Hepatocyte (in vitro differentiated cells): Measurements from ENCODE around the gene RECK. TPM values are rescaled to one million over a fixed set of nuclear protein-coding genes. Genes with fewer than 3 reads are reported as not detected.
A peak's percentile ranks its signal among the peaks of the same experiment; 100 is the strongest.

Experiments used
- DNase-seq: peaks from one replicate; pipeline ENCODE4 v3.0.0-alpha.2; 2016; ENCODE audit warnings: low spot score
- H2AFZ ChIP-seq: fragments of 200-600 bp; sonication (generic); 2 replicates; pipeline ENCODE4 v1.6.0; 2016; ENCODE audit warnings: antibody characterized with exemption, mild to moderate bottlenecking
- H3K27ac ChIP-seq: fragments of 200-600 bp; sonication (generic); 2 replicates; pipeline ENCODE4 v1.5.1; 2016; ENCODE audit warnings: mild to moderate bottlenecking
- H3K27me3 ChIP-seq: fragments of 200-600 bp; sonication (generic); 2 replicates; pipeline ENCODE4 v1.6.1; 2016
- H3K36me3 ChIP-seq: fragments of 200-600 bp; sonication (generic); replicated peaks from 2 replicates; pipeline ENCODE4 v1.5.1; 2016; ENCODE audit warnings: low read depth; ENCODE audit not compliant: insufficient read depth
- H3K4me1 ChIP-seq: fragments of 200-600 bp; sonication (generic); 2 replicates; pipeline ENCODE4 v1.5.1; 2016; ENCODE audit warnings: mild to moderate bottlenecking, moderate library complexity; ENCODE audit not compliant: insufficient read depth
- H3K4me2 ChIP-seq: fragments of 200-600 bp; sonication (generic); 2 replicates; pipeline ENCODE4 v1.6.0; 2016
- H3K4me3 ChIP-seq: fragments of 200-600 bp; sonication (generic); 2 replicates; pipeline ENCODE4 v1.5.1; 2016; ENCODE audit warnings: mild to moderate bottlenecking
- H3K79me2 ChIP-seq: fragments of 200-600 bp; sonication (generic); 2 replicates; pipeline ENCODE4 v1.6.0; 2017; ENCODE audit warnings: mild to moderate bottlenecking
- H3K9me2 ChIP-seq: fragments of 200-600 bp; sonication (generic); replicated peaks from 2 replicates; pipeline ENCODE4 v1.6.0; 2017; ENCODE audit warnings: mild to moderate bottlenecking; ENCODE audit not compliant: insufficient read depth
- H3K9me3 ChIP-seq: fragments of 200-600 bp; sonication (generic); 2 replicates; pipeline ENCODE4 v1.5.1; 2016; ENCODE audit warnings: low read depth, mild to moderate bottlenecking
- H4K20me1 ChIP-seq: fragments of 200-600 bp; sonication (generic); 2 replicates; pipeline ENCODE4 v1.6.0; 2016; ENCODE audit warnings: mild to moderate bottlenecking; ENCODE audit not compliant: insufficient read depth, poor library complexity, severe bottlenecking
- EZH2 ChIP-seq: fragments of 200-600 bp; sonication (generic); IDR thresholded peaks from 2 replicates; pipeline ENCODE4 v1.6.1; 2016; ENCODE audit warnings: antibody characterized with exemption, mild to moderate bottlenecking, borderline replicate concordance
- EZH2phosphoT487 ChIP-seq: fragments of 200-600 bp; sonication (generic); IDR thresholded peaks from one replicate; pipeline ENCODE4 v1.6.1; 2018; ENCODE audit warnings: antibody characterized with exemption, mild to moderate bottlenecking, low read depth, moderate library complexity; ENCODE audit not compliant: unreplicated experiment, severe bottlenecking
- WGBS: methylation state at CpG from one replicate; pipeline ENCODE4 v1.1.6; 2016; ENCODE audit warnings: low lambda C conversion rate; ENCODE audit errors: missing lambda C conversion rate; 5-methylcytosine and 5-hydroxymethylcytosine counted together
- polyA plus RNA-seq: library from polyadenylated mRNA; unstranded; fragments of >200 nt; fragmentation: Nextera tagmentation; extraction: Ambion mirVana; gene quantifications from 2 replicates; pipeline ENCODE4 v1.2.1, GENCODE V29; 2016
- total RNA-seq: library from RNA; depleted of rRNA; stranded (reverse); fragments of >200 nt; gene quantifications from 2 replicates; pipeline ENCODE4 v1.2.3, GENCODE V29; 2014
- TF ChIP-seq, protein P1 (sequence below): fragments of 200-600 bp; sonication (generic); IDR thresholded peaks from 2 replicates; pipeline ENCODE4 v1.5.1; 2016; ENCODE audit warnings: antibody characterized with exemption, mild to moderate bottlenecking; ENCODE audit not compliant: poor library complexity

RECK gene
- total and polyA plus RNA-seq, 2 experiments from 2014 or later = 13.5 to 15.3 TPM

DNA sequence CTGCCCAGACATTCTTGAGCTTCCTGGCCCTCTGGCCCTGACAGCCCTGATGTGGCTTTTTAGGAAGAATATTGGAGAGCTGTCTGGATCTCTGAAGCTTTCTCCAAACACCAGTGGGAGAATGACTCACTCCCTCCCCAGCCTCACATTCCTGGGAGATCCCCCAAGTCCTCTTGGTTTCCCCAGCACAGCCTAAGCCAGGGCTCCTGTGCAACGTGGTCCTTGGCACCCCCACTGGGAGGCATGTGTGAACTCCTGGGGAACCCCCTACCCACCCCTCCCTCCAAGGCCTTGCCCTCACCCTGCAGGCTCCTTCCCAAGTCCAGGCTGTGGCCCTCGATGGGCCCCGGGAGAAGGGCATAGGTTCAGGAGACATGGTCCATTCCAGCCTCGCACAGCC is 112.5 kb downstream of the RECK start:
- no peak overlapping the region for H3K4me2 ChIP-seq
- no peaks in the 10 kb centered on the region for H3K27me3 ChIP-seq
- H3K4me3 ChIP-seq = no peak overlapping the region
- H3K9me3 ChIP-seq = no peaks in the 10 kb centered on the region
- WGBS = 88% methylated on average over 4 of the region's 4 CpGs
- no peaks in the 10 kb centered on the region for H3K79me2 ChIP-seq
- peak overlapping the region; percentile 29 for H3K27ac ChIP-seq
- H3K4me1 ChIP-seq = no peaks in the 10 kb centered on the region
- H3K9me2 ChIP-seq = no peaks in the 10 kb centered on the region
- no peak overlapping the region for H2AFZ ChIP-seq
- no peaks in the 10 kb centered on the region for H4K20me1 ChIP-seq
- TF ChIP-seq, protein P1, sequence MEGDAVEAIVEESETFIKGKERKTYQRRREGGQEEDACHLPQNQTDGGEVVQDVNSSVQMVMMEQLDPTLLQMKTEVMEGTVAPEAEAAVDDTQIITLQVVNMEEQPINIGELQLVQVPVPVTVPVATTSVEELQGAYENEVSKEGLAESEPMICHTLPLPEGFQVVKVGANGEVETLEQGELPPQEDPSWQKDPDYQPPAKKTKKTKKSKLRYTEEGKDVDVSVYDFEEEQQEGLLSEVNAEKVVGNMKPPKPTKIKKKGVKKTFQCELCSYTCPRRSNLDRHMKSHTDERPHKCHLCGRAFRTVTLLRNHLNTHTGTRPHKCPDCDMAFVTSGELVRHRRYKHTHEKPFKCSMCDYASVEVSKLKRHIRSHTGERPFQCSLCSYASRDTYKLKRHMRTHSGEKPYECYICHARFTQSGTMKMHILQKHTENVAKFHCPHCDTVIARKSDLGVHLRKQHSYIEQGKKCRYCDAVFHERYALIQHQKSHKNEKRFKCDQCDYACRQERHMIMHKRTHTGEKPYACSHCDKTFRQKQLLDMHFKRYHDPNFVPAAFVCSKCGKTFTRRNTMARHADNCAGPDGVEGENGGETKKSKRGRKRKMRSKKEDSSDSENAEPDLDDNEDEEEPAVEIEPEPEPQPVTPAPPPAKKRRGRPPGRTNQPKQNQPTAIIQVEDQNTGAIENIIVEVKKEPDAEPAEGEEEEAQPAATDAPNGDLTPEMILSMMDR = no peak
- TF ChIP-seq EZH2 = no peak
- TF ChIP-seq EZH2phosphoT487 = no peak
- H3K36me3 ChIP-seq = no peaks in the 10 kb centered on the region
- DNase-seq = no peak

DNA sequence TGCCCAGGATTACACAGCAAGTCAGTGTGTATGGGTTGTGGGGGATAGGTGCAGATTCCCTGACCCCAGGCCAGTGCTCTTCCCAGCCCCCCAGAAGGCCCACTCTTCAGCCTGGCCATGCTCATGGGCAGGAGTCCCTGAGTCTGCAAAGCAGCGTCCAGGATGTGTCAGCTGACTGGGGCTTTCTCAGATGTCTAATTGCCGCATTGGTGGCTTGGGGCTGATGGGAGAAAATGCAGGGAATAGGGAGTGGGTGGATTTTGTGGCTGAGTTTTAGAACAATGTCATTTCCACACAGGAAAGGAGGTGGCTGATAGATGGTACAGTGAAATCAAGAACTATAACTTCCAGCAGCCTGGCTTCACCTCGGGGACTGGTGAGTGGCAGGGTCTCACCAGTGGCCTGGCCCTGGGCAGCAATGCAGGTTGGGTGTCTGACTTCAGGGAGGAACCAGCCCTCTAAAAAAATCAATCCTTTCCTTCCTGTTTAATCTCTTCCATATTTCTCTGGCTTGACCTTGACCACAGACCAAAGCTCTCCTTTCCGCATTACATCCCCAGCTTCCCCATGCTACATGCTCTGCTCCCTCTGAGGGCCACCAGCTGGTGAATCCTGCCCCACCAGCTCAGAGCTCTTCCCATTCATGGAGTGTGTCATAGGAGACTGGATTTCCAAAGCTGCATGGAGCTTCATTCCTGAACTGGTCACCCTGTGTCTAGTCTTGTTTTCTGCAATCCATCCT is 114.0 kb downstream of the RECK start:
- no peak for DNase-seq
- WGBS = 74% methylated on average over 4 of the region's 4 CpGs
- no peaks in the 10 kb centered on the region for H3K4me1 ChIP-seq
- H3K27me3 ChIP-seq = no peaks in the 10 kb centered on the region
- no peaks in the 10 kb centered on the region for H3K9me2 ChIP-seq
- no peaks in the 10 kb centered on the region for H3K79me2 ChIP-seq
- no peaks in the 10 kb centered on the region for H3K9me3 ChIP-seq
- no peak overlapping the region for H3K4me3 ChIP-seq
- H3K27ac ChIP-seq = no peak overlapping the region
- H4K20me1 ChIP-seq = no peaks in the 10 kb centered on the region
- H3K36me3 ChIP-seq = no peaks in the 10 kb centered on the region
- TF ChIP-seq EZH2 (no peak), EZH2phosphoT487 (no peak)
- H3K4me2 ChIP-seq = no peak overlapping the region
- H2AFZ ChIP-seq = no peak overlapping the region

- Histone ChIP-seq H3K9me2 (no peaks in the 10 kb centered on the region), H3K4me2 (no peak overlapping the region), H3K4me3 (no peak overlapping the region), H4K20me1 (no peaks in the 10 kb centered on the region), H3K27ac (no peak overlapping the region), H3K36me3 (no peaks in the 10 kb centered on the region), H3K4me1 (no peaks in the 10 kb centered on the region), H3K79me2 (no peaks in the 10 kb centered on the region), H3K27me3 (no peaks in the 10 kb centered on the region), H3K9me3 (no peaks in the 10 kb centered on the region), H2AFZ (no peak overlapping the region)
- TF ChIP-seq EZH2 (no peak), EZH2phosphoT487 (no peak)
- TF ChIP-seq, protein P1 = no peak
- 90% methylated on average over 14 of the region's 14 CpGs for WGBS
- DNase-seq = no peak
Observed at GRCh38 chr9:36151316-36152210, 114.8 kb downstream of the RECK start.
